MCF 10A (cell line): ENCODE data around the gene TBL1Y. TPM values are rescaled to one million over a fixed set of nuclear protein-coding genes. Genes with fewer than 3 reads are reported as not detected.

Experiments
- BruUV-seq: library from RNA; stranded (reverse); fragments of 400-500 nt; replicated peaks from 2 replicates; lab custom pipeline; 2021; lab: Mats Ljungman, UMichigan
- CTCF ChIA-PET: fragments of 300-600 bp; sonication (Branson Sonifier 250); formaldehyde crosslinking; extraction: SDS; loops from one replicate; lab custom pipeline; 2021; ENCODE audit warnings: antibody characterized with exemption, inconsistent platforms; lab: Yijun Ruan, JAX
- POLR2A ChIA-PET: fragments of 300-600, 350-650 bp; sonication (Branson Sonifier 250); formaldehyde crosslinking; extraction: SDS; loops from one replicate; lab custom pipeline; 2020; ENCODE audit warnings: antibody characterized with exemption, inconsistent platforms; lab: Yijun Ruan, JAX
- DNase-seq: peaks from one replicate; pipeline ENCODE4 v3.0.0-alpha.2; 2018; ENCODE audit not compliant: unreplicated experiment
- H3K27ac Mint-ChIP-seq: one replicate; pipeline ENCODE4 v1.8.0; 2022; ENCODE audit warnings: mild to moderate bottlenecking, low read depth, mixed read lengths; ENCODE audit not compliant: unreplicated experiment
- H3K27me3 Mint-ChIP-seq: one replicate; pipeline ENCODE4 v1.8.0; 2022; ENCODE audit warnings: mixed read lengths; ENCODE audit not compliant: insufficient read depth, unreplicated experiment
- H3K36me3 Mint-ChIP-seq: one replicate; pipeline ENCODE4 v1.8.0; 2022; ENCODE audit warnings: mild to moderate bottlenecking, moderate library complexity, mixed read lengths; ENCODE audit not compliant: insufficient read depth, unreplicated experiment
- H3K4me1 Mint-ChIP-seq: one replicate; pipeline ENCODE4 v1.8.0; 2022; ENCODE audit warnings: mixed read lengths; ENCODE audit not compliant: insufficient read depth, unreplicated experiment
- H3K4me3 Mint-ChIP-seq: one replicate; pipeline ENCODE4 v1.8.0; 2022; ENCODE audit warnings: mild to moderate bottlenecking, moderate library complexity, mixed read lengths; ENCODE audit not compliant: unreplicated experiment
- H3K9me3 Mint-ChIP-seq: one replicate; pipeline ENCODE4 v1.8.0; 2022; ENCODE audit warnings: mixed read lengths; ENCODE audit not compliant: unreplicated experiment
- CTCF ChIP-seq: fragments of 200-600 bp; IDR thresholded peaks from one replicate; pipeline ENCODE4 v1.8.0; 2022; ENCODE audit warnings: antibody characterized with exemption, mild to moderate bottlenecking; ENCODE audit not compliant: unreplicated experiment
- intact Hi-C: fragments of 100-400 bp; cut with micrococcal nuclease; formaldehyde crosslinking; loops from 2 replicates; pipeline ENCODE4 v1.14.1; 2022
- total RNA-seq: library from RNA; stranded (reverse); gene quantifications from 2 replicates; pipeline ENCODE4 v1.2.3, GENCODE V29; 2022

The TBL1Y gene
- total RNA-seq, 1 experiment from 2014 or later, result not detected

DNA sequence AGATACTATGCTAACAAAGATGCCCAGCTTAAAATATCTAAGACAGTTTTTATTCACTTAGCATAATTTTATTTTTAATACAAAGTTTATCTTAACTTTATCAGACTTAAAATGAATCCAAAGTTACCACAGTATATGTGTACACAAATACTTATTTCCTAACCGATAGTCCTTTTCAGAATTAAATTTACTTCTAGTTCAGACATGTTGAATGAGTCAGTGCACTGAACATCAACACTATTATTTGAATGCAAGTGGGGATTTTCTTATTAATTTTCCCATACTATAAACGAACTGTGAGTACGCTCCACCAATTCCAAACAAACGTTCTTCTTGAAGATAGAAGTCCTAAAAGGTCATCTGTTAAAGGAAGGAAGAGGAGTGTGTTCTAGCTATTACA lies 39.5 kb downstream of the TBL1Y start:
- Mint-ChIP-seq H3K4me1 (no peaks in the 10 kb centered on the region), H3K4me3 (no peak overlapping the region), H3K36me3 (no peaks in the 10 kb centered on the region), H3K27ac (no peak overlapping the region), H3K27me3 (no peaks in the 10 kb centered on the region), H3K9me3 (no peaks in the 10 kb centered on the region)
- CTCF ChIA-PET, result no interaction called here
- no peak for DNase-seq
- no peak for TF ChIP-seq CTCF
- intact Hi-C loops, result no loop called here
- POLR2A ChIA-PET, result no interaction called here
- BruUV-seq, result no TSS peak

DNA sequence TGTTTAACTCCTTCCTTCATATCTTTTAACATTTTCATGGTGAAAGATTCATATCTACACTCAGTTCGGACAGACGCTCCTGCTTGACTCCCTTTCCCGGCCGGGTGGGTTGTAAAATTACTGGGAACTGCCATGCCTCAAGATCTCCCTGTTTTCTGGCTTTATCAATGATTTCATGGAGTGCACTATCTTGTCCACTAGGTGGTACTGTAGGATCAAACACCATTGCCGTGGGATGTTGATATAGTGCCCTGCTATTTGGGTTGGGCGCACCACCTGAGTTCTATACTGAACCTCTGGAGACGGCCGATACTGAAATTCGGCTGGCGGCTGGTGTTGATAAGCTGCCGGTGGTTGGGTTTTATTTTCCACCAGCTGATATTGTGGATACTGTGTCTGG lies 54.2 kb downstream of the TBL1Y start:
- no peak for TF ChIP-seq CTCF
- no peak for DNase-seq
- H3K27ac Mint-ChIP-seq, result no peak overlapping the region
- no peak overlapping the region for H3K4me3 Mint-ChIP-seq
- CTCF ChIA-PET, result no interaction called here
- no peaks in the 10 kb centered on the region for H3K9me3 Mint-ChIP-seq
- intact Hi-C loops, result no loop called here
- BruUV-seq, result no TSS peak
- H3K27me3 Mint-ChIP-seq, result no peaks in the 10 kb centered on the region
- POLR2A ChIA-PET, result no interaction called here
- no peaks in the 10 kb centered on the region for H3K4me1 Mint-ChIP-seq
- no peaks in the 10 kb centered on the region for H3K36me3 Mint-ChIP-seq

- POLR2A ChIA-PET, result no interaction called here
Observed at GRCh38 chrY:6966521-6966920, 56.0 kb downstream of the TBL1Y start.

GRCh38 chrY:6967736-6968135 lies 57.2 kb downstream of the TBL1Y start:
- no peaks in the 10 kb centered on the region for H3K9me3 Mint-ChIP-seq
- no peak overlapping the region for H3K27ac Mint-ChIP-seq
- H3K4me1 Mint-ChIP-seq, result no peaks in the 10 kb centered on the region
- no TSS peak for BruUV-seq
- POLR2A ChIA-PET, result no interaction called here
- H3K27me3 Mint-ChIP-seq, result no peaks in the 10 kb centered on the region
- CTCF ChIA-PET, result no interaction called here
- no peak overlapping the region for H3K4me3 Mint-ChIP-seq
- no peak for TF ChIP-seq CTCF
- H3K36me3 Mint-ChIP-seq, result no peaks in the 10 kb centered on the region
- DNase-seq, result no peak
- intact Hi-C loops, result no loop called here

More at GRCh38 chrY:6966521-6966920, 56.0 kb downstream of the TBL1Y start:
- Mint-ChIP-seq H3K36me3 (no peaks in the 10 kb centered on the region), H3K9me3 (no peaks in the 10 kb centered on the region), H3K4me1 (no peaks in the 10 kb centered on the region), H3K27ac (no peak overlapping the region), H3K27me3 (no peaks in the 10 kb centered on the region), H3K4me3 (no peak overlapping the region)
- no peak for TF ChIP-seq CTCF
- DNase-seq, result no peak
- no TSS peak for BruUV-seq
- intact Hi-C loops, result no loop called here
- CTCF ChIA-PET, result no interaction called here
